Keratinocyte (primary cell): Measurements from ENCODE around the gene SHROOM3. TPM values are rescaled to one million over a fixed set of nuclear protein-coding genes. Genes with fewer than 3 reads are reported as not detected.

Experiments used
- DNase-seq: peaks from one replicate; pipeline ENCODE4 v3.0.0-alpha.2; 2011; ENCODE audit warnings: low read depth, missing footprints, low spot score
- FAIRE-seq: peaks from 2 replicates; lab custom pipeline; 2011; peaks lifted over from hg19 to GRCh38; lab: Jason Lieb, UNC
- H2AFZ ChIP-seq: 2 replicates; pipeline ENCODE4 v1.6.0; 2012; ENCODE audit warnings: low read length, control low read depth, inconsistent platforms; ENCODE audit not compliant: control insufficient read depth
- H3K27ac ChIP-seq: 2 replicates; pipeline ENCODE4 v1.5.1; 2011; ENCODE audit warnings: low read length; ENCODE audit not compliant: control insufficient read depth, insufficient read depth
- H3K27me3 ChIP-seq: 3 replicates; pipeline ENCODE4 v1.6.0; 2011; ENCODE audit warnings: low read length; ENCODE audit not compliant: control insufficient read depth, insufficient read depth; ENCODE audit errors: extremely low read depth
- H3K36me3 ChIP-seq, 2 experiments: 2 replicates in 1 of 2; 3 replicates in 1 of 2; pipeline ENCODE4 v1.5.1; 2011; ENCODE audit warnings: low read length in 2 of 2, mild to moderate bottlenecking in 1 of 2; ENCODE audit not compliant: control insufficient read depth in 2 of 2, insufficient read depth in 2 of 2; ENCODE audit errors: extremely low read depth in 1 of 2
- H3K4me1 ChIP-seq: 3 replicates; pipeline ENCODE4 v1.5.1; 2011; ENCODE audit warnings: low read length; ENCODE audit not compliant: control insufficient read depth, insufficient read depth; ENCODE audit errors: extremely low read depth
- H3K4me2 ChIP-seq: 3 replicates; pipeline ENCODE4 v1.6.0; 2011; ENCODE audit warnings: low read depth, low read length; ENCODE audit not compliant: control insufficient read depth, insufficient read depth; ENCODE audit errors: extremely low read depth
- H3K4me3 ChIP-seq, 3 experiments: fragments of 200-600 bp in 1 of 3; sonication (generic) in 1 of 3; 2 replicates in 2 of 3; 3 replicates in 1 of 3; pipeline ENCODE4 v1.5.1; 2011 to 2016; ENCODE audit warnings: low read length in 3 of 3, mild to moderate bottlenecking in 3 of 3, control low read depth in 2 of 3, inconsistent platforms in 1 of 3, low read depth in 1 of 3, mixed read lengths in 1 of 3, mixed run types in 1 of 3, moderate library complexity in 1 of 3; ENCODE audit not compliant: control insufficient read depth in 2 of 3, insufficient read depth in 2 of 3; ENCODE audit errors: extremely low read depth in 1 of 3
- H3K79me2 ChIP-seq: 2 replicates; pipeline ENCODE4 v1.6.0; 2012; ENCODE audit warnings: low read length; ENCODE audit not compliant: control insufficient read depth, insufficient read depth
- H3K9ac ChIP-seq: 3 replicates; pipeline ENCODE4 v1.6.0; 2011; ENCODE audit warnings: low read length; ENCODE audit not compliant: control insufficient read depth, insufficient read depth; ENCODE audit errors: extremely low read depth
- H3K9me1 ChIP-seq: 3 replicates; pipeline ENCODE4 v1.6.0; 2011; ENCODE audit warnings: low read length; ENCODE audit not compliant: control insufficient read depth, insufficient read depth; ENCODE audit errors: extremely low read depth
- H3K9me3 ChIP-seq: 2 replicates; pipeline ENCODE4 v1.5.1; 2012; ENCODE audit warnings: low read depth, low read length; ENCODE audit not compliant: control insufficient read depth
- H4K20me1 ChIP-seq: 3 replicates; pipeline ENCODE4 v1.6.0; 2011; ENCODE audit warnings: low read length; ENCODE audit not compliant: control insufficient read depth, insufficient read depth; ENCODE audit errors: extremely low read depth
- EZH2 ChIP-seq: IDR thresholded peaks from one replicate; pipeline ENCODE4 v1.6.1; 2012; ENCODE audit warnings: inconsistent platforms, mild to moderate bottlenecking, low read length, moderate library complexity
- dilution Hi-C: fragments of 300-500 bp; cut with MboI; formaldehyde crosslinking; loops from one replicate; pipeline ENCODE4 v1.7.0; 2020; ENCODE audit warnings: low sequenced_read_pairs; ENCODE audit not compliant: extremely low pct_ligation_motif_present
- polyA plus RNA-seq, 5 experiments: library from polyadenylated mRNA; depleted of rRNA in 3 of 5; stranded (reverse) in 3 of 5; stranded (forward) in 1 of 5; unstranded in 1 of 5; fragments of >200 nt; gene quantifications; 1 replicate in 1 of 5; 2 replicates in 3 of 5; 3 replicates in 1 of 5; pipeline versions ENCODE4 v1.2.1 to v1.2.3, GENCODE V29; 2011 to 2012; ENCODE audit warnings: missing spikeins in 2 of 5, low read depth in 1 of 5, low replicate concordance in 1 of 5
- TF ChIP-seq, protein P1 (sequence below), 3 experiments: IDR thresholded peaks in 1 of 3; conservative IDR thresholded peaks in 1 of 3; optimal IDR thresholded peaks in 1 of 3; 2 replicates in 2 of 3; 3 replicates in 1 of 3; pipeline versions ENCODE3 to v1.5.1; 2011; ENCODE audit warnings: low read length in 3 of 3, mild to moderate bottlenecking in 3 of 3, moderate library complexity in 2 of 3, control low read depth in 1 of 3, inconsistent platforms in 1 of 3; ENCODE audit not compliant: insufficient read depth in 2 of 3; ENCODE audit errors: extremely low read depth in 1 of 3

SHROOM3 gene
- polyA plus RNA-seq, 1 donor (not counting 4 experiments of a cell fraction or from before 2014, with no cell fraction given), result 4.9 TPM

DNA sequence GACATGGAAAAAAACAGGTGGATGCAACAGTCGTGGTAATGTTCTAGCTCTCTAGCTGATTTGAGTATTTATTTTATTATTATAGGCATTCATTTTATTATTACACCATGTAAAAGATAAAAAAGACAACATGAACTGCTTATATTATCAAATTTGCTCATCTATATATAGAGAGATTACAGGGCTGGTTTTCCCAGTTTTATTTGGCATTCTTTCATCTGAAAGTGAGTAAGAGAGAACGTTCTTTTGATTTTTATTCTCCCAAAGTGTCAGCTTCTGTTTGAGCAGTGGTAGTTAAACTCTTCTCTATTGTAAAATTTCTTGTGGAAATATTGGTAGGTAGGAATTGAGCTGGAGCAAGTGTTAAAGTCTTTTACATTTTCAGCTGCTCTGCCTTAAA is 283.0 kb downstream of the SHROOM3 start:
- H3K36me3 ChIP-seq, result peaks cover 0 to 2% of the 10 kb centered on the region in 2 experiments

DNA sequence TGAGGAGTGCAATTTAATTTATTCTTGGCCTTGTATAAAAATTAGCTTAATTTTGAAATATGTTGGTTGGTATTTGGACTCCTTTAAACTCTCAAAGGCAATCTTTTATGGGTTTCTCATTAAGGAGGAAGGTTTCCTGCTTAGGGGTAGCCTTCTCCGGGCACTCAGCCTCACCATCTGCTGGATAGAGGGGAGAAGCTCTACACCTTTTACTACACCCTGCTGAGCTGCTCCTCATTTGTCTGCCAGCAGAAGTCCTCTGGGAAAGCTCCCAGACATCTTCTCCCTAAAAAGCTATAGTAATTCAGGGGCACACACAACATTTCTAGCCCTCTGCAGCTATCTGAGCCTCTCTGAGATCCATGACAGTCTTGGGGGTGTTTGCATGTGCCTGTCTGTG is 283.8 kb downstream of the SHROOM3 start:
- no peak overlapping the region for H3K4me2 ChIP-seq
- no peak overlapping the region for H3K9ac ChIP-seq
- no peaks in the 10 kb centered on the region for H3K9me1 ChIP-seq
- TF ChIP-seq, protein P1, sequence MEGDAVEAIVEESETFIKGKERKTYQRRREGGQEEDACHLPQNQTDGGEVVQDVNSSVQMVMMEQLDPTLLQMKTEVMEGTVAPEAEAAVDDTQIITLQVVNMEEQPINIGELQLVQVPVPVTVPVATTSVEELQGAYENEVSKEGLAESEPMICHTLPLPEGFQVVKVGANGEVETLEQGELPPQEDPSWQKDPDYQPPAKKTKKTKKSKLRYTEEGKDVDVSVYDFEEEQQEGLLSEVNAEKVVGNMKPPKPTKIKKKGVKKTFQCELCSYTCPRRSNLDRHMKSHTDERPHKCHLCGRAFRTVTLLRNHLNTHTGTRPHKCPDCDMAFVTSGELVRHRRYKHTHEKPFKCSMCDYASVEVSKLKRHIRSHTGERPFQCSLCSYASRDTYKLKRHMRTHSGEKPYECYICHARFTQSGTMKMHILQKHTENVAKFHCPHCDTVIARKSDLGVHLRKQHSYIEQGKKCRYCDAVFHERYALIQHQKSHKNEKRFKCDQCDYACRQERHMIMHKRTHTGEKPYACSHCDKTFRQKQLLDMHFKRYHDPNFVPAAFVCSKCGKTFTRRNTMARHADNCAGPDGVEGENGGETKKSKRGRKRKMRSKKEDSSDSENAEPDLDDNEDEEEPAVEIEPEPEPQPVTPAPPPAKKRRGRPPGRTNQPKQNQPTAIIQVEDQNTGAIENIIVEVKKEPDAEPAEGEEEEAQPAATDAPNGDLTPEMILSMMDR (optimal IDR thresholded peaks at IDR 0.05 in 1 of 3, IDR thresholded peaks at IDR 0.05 in 1 of 3, conservative IDR thresholded peaks at IDR 0.05 in 1 of 3; ENCODE audit: extremely low read depth in 1 of 3, insufficient read depth in 2 of 3, low read length in 3 of 3), result no peak
- TF ChIP-seq EZH2, result no peak
- no peaks in the 10 kb centered on the region for H3K27me3 ChIP-seq
- FAIRE-seq, result no peak
- H3K36me3 ChIP-seq, result no peaks in the 10 kb centered on the region
- peaks cover 12% of the 10 kb centered on the region for H3K79me2 ChIP-seq
- DNase-seq, result no peak
- no peak overlapping the region for H2AFZ ChIP-seq
- no peak overlapping the region for H3K4me3 ChIP-seq
- H4K20me1 ChIP-seq, result no peaks in the 10 kb centered on the region
- H3K27ac ChIP-seq, result no peak overlapping the region
- peaks cover 12% of the 10 kb centered on the region for H3K4me1 ChIP-seq
- H3K9me3 ChIP-seq, result no peaks in the 10 kb centered on the region
- dilution Hi-C loops, result no loop called here

More for the DNA sequence above, 283.0 kb downstream of the SHROOM3 start:
- H4K20me1 ChIP-seq, result no peaks in the 10 kb centered on the region
- H3K9me3 ChIP-seq, result no peaks in the 10 kb centered on the region
- TF ChIP-seq, protein P1 (optimal IDR thresholded peaks at IDR 0.05 in 1 of 3, IDR thresholded peaks at IDR 0.05 in 1 of 3, conservative IDR thresholded peaks at IDR 0.05 in 1 of 3; ENCODE audit: extremely low read depth in 1 of 3, insufficient read depth in 2 of 3, low read length in 3 of 3), result no peak
- no peak for TF ChIP-seq EZH2
- DNase-seq (no peak), FAIRE-seq (no peak)
- H3K4me2 ChIP-seq, result no peak overlapping the region
- dilution Hi-C loops, result no loop called here
- no peaks in the 10 kb centered on the region for H3K9me1 ChIP-seq
- peaks cover 4% of the 10 kb centered on the region for H3K4me1 ChIP-seq
- H3K79me2 ChIP-seq, result peaks cover 12% of the 10 kb centered on the region
- H3K9ac ChIP-seq, result no peak overlapping the region
- no peak overlapping the region for H2AFZ ChIP-seq
- H3K4me3 ChIP-seq, result no peak overlapping the region
- H3K27me3 ChIP-seq, result no peaks in the 10 kb centered on the region
- no peak overlapping the region for H3K27ac ChIP-seq
